NCI-H146 (cell line): ENCODE measurements around the gene HOXD4.

Source experiments
- DNase-seq: peaks from one replicate; lab custom pipeline; 2025; lab: John Stamatoyannopoulos, UW

The HOXD4 gene

GRCh38 chr2:176114120-176114929 lies 37.0 kb upstream of the HOXD4 start:
- DNase-seq: peak; percentile 94

GRCh38 chr2:176114930-176115625 lies 36.3 kb upstream of the HOXD4 start:
- DNase-seq: no peak

- DNase-seq: no peak
These were observed 35.2 kb upstream of the HOXD4 start, which contains the start of gene HOXD10 for GRCh38 chr2:176115883-176116813. HOXD10 (plus strand) TSS chr2:176116778; CDS start chr2:176116834, 56 bp downstream.

- DNase-seq: no peak
These were observed 34.1 kb upstream of the HOXD4 start for GRCh38 chr2:176117162-176117822.

GRCh38 chr2:176117823-176118371 lies 33.5 kb upstream of the HOXD4 start:
- DNase-seq: no peak

- DNase-seq: no peak
These were observed 32.6 kb upstream of the HOXD4 start for GRCh38 chr2:176118601-176119339.

- DNase-seq: no peak
These were observed 30.8 kb upstream of the HOXD4 start for GRCh38 chr2:176120364-176121189.

GRCh38 chr2:176121190-176122051 lies 29.9 kb upstream of the HOXD4 start:
- DNase-seq: no peak

- DNase-seq: no peak
These were observed 29.2 kb upstream of the HOXD4 start for GRCh38 chr2:176122052-176122682.

GRCh38 chr2:176122683-176123410 lies 28.5 kb upstream of the HOXD4 start, which contains the start of gene HOXD9:
HOXD9 (plus strand) TSS chr2:176122719; CDS start chr2:176122769, 50 bp downstream.
- no peak for DNase-seq

- DNase-seq: no peak
These were observed 27.8 kb upstream of the HOXD4 start for GRCh38 chr2:176123411-176124109.

GRCh38 chr2:176124110-176124946 lies 27.0 kb upstream of the HOXD4 start:
- no peak for DNase-seq

GRCh38 chr2:176124947-176125771 lies 26.2 kb upstream of the HOXD4 start:
- no peak for DNase-seq

- no peak for DNase-seq
These were observed 25.6 kb upstream of the HOXD4 start for GRCh38 chr2:176125772-176126054.
